Hippocampal formation (tissue), 2 donors: ENCODE measurements around the gene F2RL1.
"Not testable (repeated sequence)": the region's sequence is repeated elsewhere in the genome, so short reads cannot be mapped to it uniquely, and the experiment has no call there.

Experiments used
- DNase-seq, 2 donors: peaks; one replicate each; lab custom pipeline; 2025; lab: John Stamatoyannopoulos, UW

F2RL1 gene

DNA sequence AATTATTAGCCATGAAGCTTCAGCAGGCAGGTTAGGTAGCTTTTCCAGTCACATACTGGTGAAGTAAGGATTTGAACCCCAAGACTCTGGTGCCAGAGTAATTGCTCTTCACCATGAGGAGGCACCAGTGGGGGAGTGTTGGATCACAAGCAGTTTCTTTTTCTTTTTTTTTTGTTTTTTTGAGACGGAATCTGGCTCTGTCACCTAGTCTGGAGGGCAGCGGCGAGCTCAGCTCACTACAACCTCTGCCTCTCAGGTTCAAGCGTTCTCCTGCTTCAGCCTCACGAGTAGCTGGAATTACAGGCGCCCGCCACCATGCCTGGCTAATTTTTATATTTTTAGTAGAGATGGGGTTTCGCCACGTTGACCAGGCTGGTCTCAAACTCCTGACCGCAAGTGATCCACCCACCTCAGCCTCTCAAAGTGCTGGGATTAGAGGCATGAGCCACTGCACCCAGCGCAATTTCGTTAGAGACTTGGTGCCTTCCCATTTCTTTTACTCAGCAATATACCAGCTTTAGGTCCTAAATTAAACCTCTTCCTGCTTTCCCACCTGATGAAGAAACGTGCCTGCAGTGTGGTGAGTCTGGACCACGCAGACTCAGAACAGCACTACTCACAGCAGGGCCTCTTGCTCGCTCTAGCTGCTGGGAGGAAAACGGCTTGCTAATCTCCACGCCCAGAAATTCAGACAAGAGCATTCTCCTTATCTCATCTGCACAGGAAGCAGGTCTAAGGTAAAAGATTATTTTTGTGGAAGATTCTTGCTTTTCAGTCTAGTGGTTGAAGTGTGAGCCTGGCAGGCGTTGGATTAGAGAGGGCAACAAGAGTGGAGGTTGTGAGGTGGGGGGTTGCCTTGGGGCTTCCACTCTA, 30.8 kb downstream of the F2RL1 start, which contains the start of gene S100Z:
TSS of gene S100Z (plus strand) at position 596 of the 873 bp plus-strand sequence. CDS start 25,346 bp downstream, outside the sequence.
- DNase-seq = no peak

DNA sequence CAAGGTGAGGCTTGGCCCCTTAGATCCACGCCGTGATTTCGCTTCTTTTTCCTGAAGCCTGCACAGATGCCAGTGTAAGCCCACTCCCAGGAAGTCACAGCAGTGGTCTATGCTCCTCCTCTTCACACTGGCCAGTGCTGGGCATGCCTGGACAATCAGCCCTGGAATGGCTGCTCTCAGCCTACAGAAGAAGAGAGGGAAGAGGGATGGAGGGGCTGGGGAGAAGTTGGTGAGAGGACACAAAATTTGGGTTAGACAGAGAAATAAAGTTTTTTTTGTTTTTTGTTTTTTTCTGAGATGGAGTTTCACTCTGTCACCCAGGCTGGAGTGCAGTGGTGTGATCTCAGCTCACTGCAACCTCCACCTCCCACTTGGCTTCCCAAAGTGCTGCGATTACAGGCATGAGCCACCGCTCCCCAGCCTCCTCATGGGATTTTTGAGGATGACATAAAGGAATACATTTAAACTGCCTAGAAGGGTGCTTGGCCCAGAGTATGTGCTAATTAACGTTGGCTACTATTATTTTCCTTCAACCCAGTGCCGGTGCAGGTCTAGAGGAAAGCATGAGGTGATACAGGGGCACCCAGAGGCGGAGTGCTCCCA, 31.8 kb downstream of the F2RL1 start:
- no peak for DNase-seq

- DNase-seq = no peak
Observed at GRCh38 chr5:76851728-76852369, 33.0 kb downstream of the F2RL1 start.

GRCh38 chr5:76852772-76853171, 33.9 kb downstream of the F2RL1 start:
- no peak for DNase-seq

GRCh38 chr5:76853741-76854140, 34.9 kb downstream of the F2RL1 start:
- not testable (repeated sequence) for DNase-seq

DNA sequence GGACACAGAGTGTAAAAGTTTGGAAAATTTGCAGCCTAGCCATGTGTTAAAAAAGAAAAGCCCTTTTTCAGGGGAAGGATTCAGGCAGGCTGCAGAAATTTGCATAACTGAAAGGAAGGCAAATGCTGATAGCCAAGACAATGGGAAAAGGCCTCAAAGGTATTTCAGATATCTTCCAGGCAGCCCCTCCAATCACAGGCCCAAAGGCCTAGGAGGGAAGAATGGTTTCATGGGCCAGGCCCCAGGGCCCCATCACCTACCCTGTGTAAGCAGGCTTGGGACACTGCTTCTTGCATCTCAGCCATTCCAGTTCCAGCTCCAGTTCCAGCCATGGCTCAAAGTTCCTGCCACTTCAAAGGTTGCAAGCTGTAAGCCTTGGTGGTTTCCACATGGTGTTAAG, 35.8 kb downstream of the F2RL1 start:
- no peak for DNase-seq

DNA sequence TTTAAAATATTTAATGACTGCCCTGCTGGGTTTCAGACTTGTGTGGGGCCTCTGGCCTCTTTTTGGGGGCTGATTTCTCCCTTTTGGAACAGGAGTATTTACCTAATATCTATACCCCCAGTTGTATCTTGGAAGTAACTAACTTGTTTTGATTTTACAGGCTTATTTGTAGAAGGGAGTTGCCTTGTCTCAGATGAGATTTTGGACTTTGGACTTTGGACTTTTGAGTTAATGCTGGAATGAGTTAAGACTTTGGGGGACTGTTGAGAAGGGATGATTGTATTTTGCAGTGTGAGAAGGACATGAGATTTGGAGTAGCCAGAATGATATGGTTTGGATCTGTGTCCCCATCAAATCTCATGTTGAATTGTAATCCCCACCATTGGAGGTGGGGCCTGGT, 36.7 kb downstream of the F2RL1 start:
- not testable (repeated sequence) for DNase-seq

DNA sequence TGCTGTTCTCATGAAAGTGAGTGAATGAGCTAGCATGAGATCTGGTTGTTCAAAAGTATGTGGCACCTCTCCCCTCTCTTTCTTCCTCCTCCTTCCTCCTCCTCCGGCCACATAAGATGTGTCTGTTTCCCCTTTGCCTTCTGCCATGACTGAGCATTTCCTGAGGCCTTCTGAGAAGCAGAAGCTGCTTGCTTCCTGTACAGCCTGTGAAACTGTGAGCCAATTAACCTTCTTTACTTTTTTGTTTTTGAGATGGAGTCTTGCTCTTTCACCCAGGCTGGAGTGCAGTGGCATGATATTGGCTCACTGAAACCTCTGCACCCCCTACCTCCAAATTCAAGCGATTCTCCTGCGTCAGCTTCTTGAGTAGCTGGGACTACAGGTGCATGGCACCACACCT, 37.1 kb downstream of the F2RL1 start:
- no peak for DNase-seq

GRCh38 chr5:76856800-76857199, 38.0 kb downstream of the F2RL1 start:
- DNase-seq = not testable (repeated sequence)

GRCh38 chr5:76859591-76860247, 40.9 kb downstream of the F2RL1 start:
- DNase-seq = no peak

- no peak for DNase-seq
Observed at GRCh38 chr5:76861612-76862011, 42.8 kb downstream of the F2RL1 start.

DNA sequence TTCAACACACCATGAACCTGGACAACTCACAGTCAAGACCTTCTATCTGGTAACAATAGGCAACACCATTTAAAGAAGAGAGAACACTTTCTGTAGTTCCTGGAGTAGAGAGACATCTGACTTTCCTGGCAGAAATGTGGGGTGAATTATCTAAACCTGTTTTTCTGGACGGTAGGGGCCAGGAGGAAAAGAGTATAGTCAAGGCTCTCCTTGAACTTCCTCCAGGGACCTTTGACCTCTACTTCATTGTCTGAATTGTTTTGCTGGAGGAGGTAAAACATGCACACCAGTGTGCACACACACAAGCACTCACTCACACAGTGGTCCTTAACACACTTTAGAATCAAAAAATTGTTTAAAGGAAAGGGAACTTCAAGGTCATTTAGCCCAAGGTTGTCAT, 44.2 kb downstream of the F2RL1 start:
- DNase-seq = no peak

DNA sequence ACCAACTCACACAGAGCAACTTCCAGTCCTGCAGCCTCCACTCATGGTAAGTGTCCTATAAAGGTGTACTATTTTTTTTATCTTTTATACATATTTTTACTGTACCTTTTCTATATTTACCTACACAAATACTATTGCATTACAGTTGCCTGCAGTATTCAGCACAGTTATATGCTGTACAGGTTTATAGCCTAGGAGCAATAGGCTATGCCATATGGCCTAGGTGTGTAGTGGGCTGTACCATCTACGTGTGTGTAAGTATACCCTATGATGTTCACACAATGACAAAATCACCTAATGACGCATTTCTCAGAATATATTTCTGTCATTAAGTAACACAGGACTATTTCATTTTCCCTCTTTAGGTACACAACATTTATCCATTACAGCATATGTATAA, 47.7 kb downstream of the F2RL1 start:
- no peak for DNase-seq

GRCh38 chr5:76867038-76867437, 48.2 kb downstream of the F2RL1 start:
- no peak for DNase-seq

DNA sequence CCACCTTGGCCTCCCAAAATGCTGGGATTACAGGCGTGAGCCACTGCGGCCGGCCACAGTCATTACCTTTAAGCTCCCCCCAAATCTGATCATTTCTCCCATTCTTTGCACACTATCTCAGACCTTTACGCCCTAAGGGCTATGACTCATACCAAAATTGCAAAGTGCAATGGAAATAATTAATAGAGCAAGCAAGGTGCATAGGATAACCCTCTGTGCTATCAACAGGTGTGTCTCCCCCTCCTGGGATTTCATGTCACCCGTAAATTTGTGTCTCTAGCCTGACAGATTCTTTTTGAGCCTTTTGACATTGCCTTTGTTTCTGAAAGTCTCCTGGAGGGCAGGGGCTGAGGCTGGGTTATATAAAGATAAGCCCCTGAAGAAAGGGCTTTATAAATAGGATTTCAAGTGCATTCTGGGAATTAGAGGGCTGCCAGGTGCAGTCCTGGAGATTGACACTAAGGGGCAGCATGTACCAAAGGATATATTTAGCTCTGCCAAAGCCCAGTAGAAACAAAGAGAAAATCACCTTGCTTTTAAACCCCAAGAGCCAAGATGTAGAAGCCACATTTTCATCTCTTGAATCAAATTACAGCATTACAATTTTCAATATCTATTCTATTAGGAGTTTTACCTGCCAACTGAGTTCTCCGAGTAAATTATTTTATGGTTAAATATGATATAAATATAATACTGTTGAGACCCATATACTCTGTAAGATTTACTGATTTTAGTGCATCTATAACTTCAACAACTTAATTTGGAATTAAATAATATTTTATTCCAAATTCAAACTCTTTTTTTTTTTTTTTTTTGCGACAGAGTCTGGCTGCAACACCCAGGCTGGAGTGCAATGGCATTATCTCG, 49.2 kb downstream of the F2RL1 start:
- peak; percentile 34 to 71 for DNase-seq

DNA sequence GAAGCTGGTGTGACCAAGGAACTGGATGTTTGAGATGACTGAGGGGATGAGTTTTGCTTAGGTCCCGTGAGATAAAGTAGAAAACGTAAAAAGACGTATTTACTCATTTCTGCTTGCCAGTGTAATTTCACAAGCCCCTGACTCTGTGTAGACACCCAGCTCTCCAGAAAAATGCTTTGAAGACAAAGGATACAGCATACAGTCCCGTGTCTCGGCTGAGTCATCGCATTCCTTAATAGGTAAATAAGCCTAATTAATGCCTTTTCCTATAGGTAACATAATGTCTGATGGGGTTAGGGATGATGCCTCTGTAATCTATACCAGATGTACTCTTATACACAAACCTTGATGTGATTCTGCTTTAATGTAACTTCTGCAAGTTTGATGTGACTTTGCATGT, 51.2 kb downstream of the F2RL1 start:
- DNase-seq = no peak

DNA sequence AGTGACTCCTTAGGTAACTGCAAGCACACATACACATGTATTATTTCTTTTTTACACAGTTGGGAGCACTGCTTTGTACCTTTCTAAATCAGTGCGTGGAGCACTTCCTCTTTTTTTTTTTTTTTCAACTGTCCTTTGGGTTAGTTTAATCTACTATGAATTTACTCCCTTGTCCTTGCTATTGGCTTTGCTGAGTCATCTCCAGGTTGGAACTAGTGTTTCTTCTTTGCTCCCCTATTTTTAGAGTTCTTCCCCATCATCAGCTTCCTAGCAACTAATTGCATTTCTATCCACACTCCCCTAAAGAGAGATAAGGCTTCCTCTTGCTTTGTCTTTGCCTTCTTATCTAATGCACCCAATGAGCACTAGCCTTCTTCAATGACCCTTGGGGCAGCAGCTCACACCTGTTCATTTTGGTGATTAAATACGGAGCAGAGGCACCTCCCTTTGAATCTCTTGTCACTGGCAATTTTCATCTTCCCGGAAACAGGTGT, 55.3 kb downstream of the F2RL1 start:
- no peak for DNase-seq
